Measurements from ENCODE around the gene MTNR1B. TPM values are rescaled to one million over a fixed set of nuclear protein-coding genes. Genes with fewer than 3 reads are reported as not detected.

Gene MTNR1B
- total and polyA plus RNA-seq, 10 of the 15 experiments (the other 5 are each of a cell fraction or from before 2014, with no cell fraction given), result not detected

DNA sequence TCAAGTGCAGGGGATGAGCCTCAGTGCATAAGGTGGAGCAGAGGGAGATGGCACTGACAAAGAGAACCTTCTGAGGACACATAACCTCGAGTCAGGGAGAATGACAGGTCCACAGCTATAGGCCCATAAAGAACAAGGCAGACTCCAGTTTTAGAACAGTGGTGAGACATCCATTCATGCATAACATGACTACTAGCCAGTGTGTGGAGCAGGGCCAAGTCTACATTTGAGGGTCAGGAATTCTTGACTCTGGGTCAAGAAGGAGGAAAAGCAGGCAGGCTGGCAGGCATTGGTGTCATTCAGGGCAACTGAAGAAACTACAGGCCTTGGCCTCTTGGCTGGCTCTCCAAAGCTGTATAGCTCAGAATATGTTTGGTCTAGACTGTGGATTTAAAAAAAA lies 54.9 kb downstream of the MTNR1B start:
- no peak for FAIRE-seq
- Histone ChIP-seq H4K20me1 (ENCODE audit: control insufficient read depth, insufficient read depth) (no peaks in the 10 kb centered on the region), H3K4me1 (ENCODE audit: control insufficient read depth, insufficient read depth, low read length) (no peaks in the 10 kb centered on the region), H3K27me3 (replicated peaks in 1 of 2; ENCODE audit: control insufficient read depth in 2 of 2, insufficient read depth in 2 of 2, low read length in 1 of 2) (no peaks in the 10 kb centered on the region; a peak in 1 of 4 replicates), H3K9me3 (replicated peaks; ENCODE audit: control insufficient read depth, insufficient read depth, low read length) (no peaks in the 10 kb centered on the region), H3K9ac (ENCODE audit: control insufficient read depth, insufficient read depth, low read length) (no peak overlapping the region), H3K4me3 (no peak overlapping the region), H3K4me2 (ENCODE audit: control insufficient read depth, insufficient read depth) (no peak overlapping the region), H2AFZ (ENCODE audit: control insufficient read depth, low read depth, low read length) (no peak overlapping the region), H3K27ac (ENCODE audit: control insufficient read depth, insufficient read depth) (no peak overlapping the region), H3K79me2 (ENCODE audit: control insufficient read depth, insufficient read depth, low read length) (no peaks in the 10 kb centered on the region), H3K36me3 (ENCODE audit: control insufficient read depth in 2 of 2, insufficient read depth in 2 of 2, low read length in 1 of 2) (no peaks in the 10 kb centered on the region)
- SMC1A ChIA-PET (ENCODE audit: uncharacterized antibody, unreplicated experiment), result no interaction called here
- in situ Hi-C loops (cut with MboI), result no loop called here
- RAD21 ChIA-PET (ENCODE audit: unreplicated experiment), result no interaction called here
- TF ChIP-seq BACH1 (IDR thresholded peaks at IDR 0.05; ENCODE audit: borderline replicate concordance), result no peak
- TF ChIP-seq IKZF1 (conservative IDR thresholded peaks at IDR 0.05), result no peak
- no peak for TF ChIP-seq HDGF (IDR thresholded peaks at IDR 0.05)
- intact Hi-C loops (cut with micrococcal nuclease; ENCODE audit: unreplicated experiment), result no loop called here
- BruUV-seq (replicated peaks), result no TSS peak
- no peak for DNase-seq (ENCODE audit: low read depth, low spot score)
- ATAC-seq, result no peak
- CTCF ChIA-PET, result no interaction called here
- WGBS (ENCODE audit: insufficient coverage, insufficient replicate concordance, low lambda C conversion rate, missing lambda C conversion rate), result 0% methylated on average over 1 of the region's 1 CpG
- POLR2A ChIA-PET, result no interaction called here

DNA sequence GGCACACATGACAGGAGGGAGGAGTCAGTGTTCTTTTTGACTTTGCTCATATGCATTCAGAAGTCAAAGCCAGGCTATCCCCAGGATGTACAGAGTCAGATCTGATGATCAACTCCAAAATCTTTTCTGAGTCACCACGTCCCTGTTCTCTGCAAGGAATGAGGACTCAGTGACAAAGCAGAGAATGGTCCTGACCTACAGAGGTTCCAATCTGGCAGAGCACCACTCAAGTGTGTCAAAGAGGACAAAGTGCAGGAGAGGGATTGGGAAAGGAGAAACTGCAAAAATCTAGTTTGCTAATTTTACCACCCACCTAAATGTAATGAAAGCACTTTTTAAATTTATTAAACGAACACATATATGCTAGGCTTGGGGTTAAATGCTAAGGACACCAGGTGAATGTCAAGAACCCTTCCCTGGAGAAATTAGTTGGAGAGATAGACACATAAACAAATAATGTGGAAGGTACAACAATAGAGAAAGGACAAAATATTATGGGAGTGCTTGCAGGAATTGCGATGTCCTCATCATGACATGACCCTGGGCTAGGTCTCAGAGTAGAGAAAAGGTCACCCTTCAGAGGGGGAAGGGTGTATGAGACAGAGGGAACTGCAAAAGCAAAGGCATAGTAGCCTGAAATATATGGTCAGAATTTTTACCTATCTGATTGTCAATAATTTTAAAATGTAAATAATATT lies 56.3 kb downstream of the MTNR1B start:
- no peak overlapping the region for H3K9ac ChIP-seq (ENCODE audit: control insufficient read depth, insufficient read depth, low read length)
- ATAC-seq, result no peak
- ChIA-PET RAD21 (ENCODE audit: unreplicated experiment) (no interaction called here), CTCF (no interaction called here), SMC1A (ENCODE audit: uncharacterized antibody, unreplicated experiment) (no interaction called here), POLR2A (no interaction called here)
- H3K27me3 ChIP-seq (replicated peaks in 1 of 2; ENCODE audit: control insufficient read depth in 2 of 2, insufficient read depth in 2 of 2, low read length in 1 of 2), result no peaks in the 10 kb centered on the region
- DNase-seq (ENCODE audit: low read depth, low spot score), result no peak
- H3K4me1 ChIP-seq (ENCODE audit: control insufficient read depth, insufficient read depth, low read length), result no peaks in the 10 kb centered on the region
- H3K9me3 ChIP-seq (replicated peaks; ENCODE audit: control insufficient read depth, insufficient read depth, low read length), result no peaks in the 10 kb centered on the region
- no peaks in the 10 kb centered on the region for H4K20me1 ChIP-seq (ENCODE audit: control insufficient read depth, insufficient read depth)
- H3K36me3 ChIP-seq (ENCODE audit: control insufficient read depth in 2 of 2, insufficient read depth in 2 of 2, low read length in 1 of 2), result no peaks in the 10 kb centered on the region
- WGBS (ENCODE audit: insufficient coverage, insufficient replicate concordance, low lambda C conversion rate, missing lambda C conversion rate), result 39% methylated on average over 3 of the region's 3 CpGs
- BruUV-seq (replicated peaks), result no TSS peak
- no peaks in the 10 kb centered on the region for H3K79me2 ChIP-seq (ENCODE audit: control insufficient read depth, insufficient read depth, low read length)
- intact Hi-C loops (cut with micrococcal nuclease; ENCODE audit: unreplicated experiment), result no loop called here
- H2AFZ ChIP-seq (ENCODE audit: control insufficient read depth, low read depth, low read length), result no peak overlapping the region
- no peak overlapping the region for H3K4me3 ChIP-seq
- no peak overlapping the region for H3K4me2 ChIP-seq (ENCODE audit: control insufficient read depth, insufficient read depth)
- in situ Hi-C loops (cut with MboI), result no loop called here
- H3K27ac ChIP-seq (ENCODE audit: control insufficient read depth, insufficient read depth), result no peak overlapping the region
- no peak for FAIRE-seq
- TF ChIP-seq TAF1 (IDR thresholded peaks at IDR 0.05; ENCODE audit: borderline replicate concordance, low read depth, low read length), result no peak
- no peak for TF ChIP-seq ASH2L (IDR thresholded peaks at IDR 0.05; ENCODE audit: borderline replicate concordance, low read depth)
- no peak for TF ChIP-seq BHLHE40 (IDR thresholded peaks at IDR 0.05; ENCODE audit: borderline replicate concordance in 1 of 2, low read depth in 2 of 2, low read length in 1 of 2)
- TF ChIP-seq, protein P1, sequence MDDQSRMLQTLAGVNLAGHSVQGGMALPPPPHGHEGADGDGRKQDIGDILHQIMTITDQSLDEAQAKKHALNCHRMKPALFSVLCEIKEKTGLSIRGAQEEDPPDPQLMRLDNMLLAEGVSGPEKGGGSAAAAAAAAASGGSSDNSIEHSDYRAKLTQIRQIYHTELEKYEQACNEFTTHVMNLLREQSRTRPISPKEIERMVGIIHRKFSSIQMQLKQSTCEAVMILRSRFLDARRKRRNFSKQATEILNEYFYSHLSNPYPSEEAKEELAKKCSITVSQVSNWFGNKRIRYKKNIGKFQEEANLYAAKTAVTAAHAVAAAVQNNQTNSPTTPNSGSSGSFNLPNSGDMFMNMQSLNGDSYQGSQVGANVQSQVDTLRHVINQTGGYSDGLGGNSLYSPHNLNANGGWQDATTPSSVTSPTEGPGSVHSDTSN (IDR thresholded peaks at IDR 0.05; ENCODE audit: insufficient replicate concordance, low read depth, low read length), result no peak
- no peak for TF ChIP-seq NBN (IDR thresholded peaks at IDR 0.05)
- no peak for TF ChIP-seq SMAD1 (IDR thresholded peaks at IDR 0.05; ENCODE audit: low read depth, partially characterized antibody)
- TF ChIP-seq, protein P2, sequence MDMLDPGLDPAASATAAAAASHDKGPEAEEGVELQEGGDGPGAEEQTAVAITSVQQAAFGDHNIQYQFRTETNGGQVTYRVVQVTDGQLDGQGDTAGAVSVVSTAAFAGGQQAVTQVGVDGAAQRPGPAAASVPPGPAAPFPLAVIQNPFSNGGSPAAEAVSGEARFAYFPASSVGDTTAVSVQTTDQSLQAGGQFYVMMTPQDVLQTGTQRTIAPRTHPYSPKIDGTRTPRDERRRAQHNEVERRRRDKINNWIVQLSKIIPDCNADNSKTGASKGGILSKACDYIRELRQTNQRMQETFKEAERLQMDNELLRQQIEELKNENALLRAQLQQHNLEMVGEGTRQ (IDR thresholded peaks at IDR 0.05; ENCODE audit: borderline replicate concordance, low read depth, low read length), result no peak
- TF ChIP-seq POLR2AphosphoS2 (IDR thresholded peaks at IDR 0.05; ENCODE audit: low read depth, low read length), result no peak
- TF ChIP-seq, protein P3, sequence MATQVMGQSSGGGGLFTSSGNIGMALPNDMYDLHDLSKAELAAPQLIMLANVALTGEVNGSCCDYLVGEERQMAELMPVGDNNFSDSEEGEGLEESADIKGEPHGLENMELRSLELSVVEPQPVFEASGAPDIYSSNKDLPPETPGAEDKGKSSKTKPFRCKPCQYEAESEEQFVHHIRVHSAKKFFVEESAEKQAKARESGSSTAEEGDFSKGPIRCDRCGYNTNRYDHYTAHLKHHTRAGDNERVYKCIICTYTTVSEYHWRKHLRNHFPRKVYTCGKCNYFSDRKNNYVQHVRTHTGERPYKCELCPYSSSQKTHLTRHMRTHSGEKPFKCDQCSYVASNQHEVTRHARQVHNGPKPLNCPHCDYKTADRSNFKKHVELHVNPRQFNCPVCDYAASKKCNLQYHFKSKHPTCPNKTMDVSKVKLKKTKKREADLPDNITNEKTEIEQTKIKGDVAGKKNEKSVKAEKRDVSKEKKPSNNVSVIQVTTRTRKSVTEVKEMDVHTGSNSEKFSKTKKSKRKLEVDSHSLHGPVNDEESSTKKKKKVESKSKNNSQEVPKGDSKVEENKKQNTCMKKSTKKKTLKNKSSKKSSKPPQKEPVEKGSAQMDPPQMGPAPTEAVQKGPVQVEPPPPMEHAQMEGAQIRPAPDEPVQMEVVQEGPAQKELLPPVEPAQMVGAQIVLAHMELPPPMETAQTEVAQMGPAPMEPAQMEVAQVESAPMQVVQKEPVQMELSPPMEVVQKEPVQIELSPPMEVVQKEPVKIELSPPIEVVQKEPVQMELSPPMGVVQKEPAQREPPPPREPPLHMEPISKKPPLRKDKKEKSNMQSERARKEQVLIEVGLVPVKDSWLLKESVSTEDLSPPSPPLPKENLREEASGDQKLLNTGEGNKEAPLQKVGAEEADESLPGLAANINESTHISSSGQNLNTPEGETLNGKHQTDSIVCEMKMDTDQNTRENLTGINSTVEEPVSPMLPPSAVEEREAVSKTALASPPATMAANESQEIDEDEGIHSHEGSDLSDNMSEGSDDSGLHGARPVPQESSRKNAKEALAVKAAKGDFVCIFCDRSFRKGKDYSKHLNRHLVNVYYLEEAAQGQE (IDR thresholded peaks at IDR 0.05; ENCODE audit: low read depth, low read length), result no peak
